Astrocyte (in vitro differentiated cells and primary cell): ENCODE measurements around the gene B4GALT4.

ENCODE experiments used
- CTCF ChIP-seq: IDR thresholded peaks from 2 replicates; pipeline ENCODE4 v1.5.1; 2011; ENCODE audit warnings: low read depth, mild to moderate bottlenecking, inconsistent platforms, low read length, moderate library complexity; ENCODE audit not compliant: insufficient read depth
- EZH2 ChIP-seq: IDR thresholded peaks from 2 replicates; pipeline ENCODE4 v1.6.1; 2012; ENCODE audit warnings: mild to moderate bottlenecking, low read length, inconsistent platforms; ENCODE audit not compliant: insufficient read depth

GRCh38 chr3:119225121-119225520 is 15.6 kb downstream of the B4GALT4 start:
- no peak for TF ChIP-seq CTCF
- TF ChIP-seq EZH2: no peak
